Astrocyte of the spinal cord (primary cell): ENCODE data around the gene PAX1.

Experiments used
- DNase-seq: peaks from one replicate; pipeline ENCODE4 v3.0.0; 2011; ENCODE audit warnings: low read depth, low spot score
- H3K4me3 ChIP-seq: 2 replicates; pipeline ENCODE4 v1.5.1; 2011; ENCODE audit warnings: low read depth, mild to moderate bottlenecking, low read length, moderate library complexity
- in situ Hi-C: cut with HindIII; loops from 2 replicates; pipeline ENCODE4 v1.10.0; 2017; ENCODE audit warnings: low sequenced_read_pairs
- TF ChIP-seq, protein P1 (sequence below): IDR thresholded peaks from 2 replicates; pipeline ENCODE4 v1.5.1; 2012; ENCODE audit warnings: low read depth, mild to moderate bottlenecking, low read length, inconsistent platforms

The PAX1 gene

DNA sequence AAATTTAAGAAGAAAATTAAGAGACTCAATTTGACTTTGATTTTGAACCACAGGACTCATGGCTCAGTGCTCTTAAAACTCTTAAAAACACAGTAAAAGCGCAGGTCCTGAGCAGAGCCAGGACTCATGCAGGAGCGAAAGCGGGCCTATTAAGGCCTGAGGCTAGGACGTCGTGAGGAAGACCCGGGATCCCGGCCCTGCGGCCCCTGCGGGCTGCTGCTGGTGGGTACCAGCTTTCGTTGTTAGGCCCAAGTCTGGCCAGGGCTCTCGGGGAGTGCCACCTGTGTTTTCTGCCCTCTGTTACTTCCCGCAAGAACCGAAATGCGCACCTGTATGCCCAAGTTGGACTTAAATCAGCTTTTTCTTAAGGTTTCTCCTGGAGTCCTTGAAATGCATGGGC, 3.4 kb upstream of the PAX1 start:
- TF ChIP-seq, protein P1, sequence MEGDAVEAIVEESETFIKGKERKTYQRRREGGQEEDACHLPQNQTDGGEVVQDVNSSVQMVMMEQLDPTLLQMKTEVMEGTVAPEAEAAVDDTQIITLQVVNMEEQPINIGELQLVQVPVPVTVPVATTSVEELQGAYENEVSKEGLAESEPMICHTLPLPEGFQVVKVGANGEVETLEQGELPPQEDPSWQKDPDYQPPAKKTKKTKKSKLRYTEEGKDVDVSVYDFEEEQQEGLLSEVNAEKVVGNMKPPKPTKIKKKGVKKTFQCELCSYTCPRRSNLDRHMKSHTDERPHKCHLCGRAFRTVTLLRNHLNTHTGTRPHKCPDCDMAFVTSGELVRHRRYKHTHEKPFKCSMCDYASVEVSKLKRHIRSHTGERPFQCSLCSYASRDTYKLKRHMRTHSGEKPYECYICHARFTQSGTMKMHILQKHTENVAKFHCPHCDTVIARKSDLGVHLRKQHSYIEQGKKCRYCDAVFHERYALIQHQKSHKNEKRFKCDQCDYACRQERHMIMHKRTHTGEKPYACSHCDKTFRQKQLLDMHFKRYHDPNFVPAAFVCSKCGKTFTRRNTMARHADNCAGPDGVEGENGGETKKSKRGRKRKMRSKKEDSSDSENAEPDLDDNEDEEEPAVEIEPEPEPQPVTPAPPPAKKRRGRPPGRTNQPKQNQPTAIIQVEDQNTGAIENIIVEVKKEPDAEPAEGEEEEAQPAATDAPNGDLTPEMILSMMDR = no peak
- DNase-seq = no peak
- in situ Hi-C loops = no loop called here

DNA sequence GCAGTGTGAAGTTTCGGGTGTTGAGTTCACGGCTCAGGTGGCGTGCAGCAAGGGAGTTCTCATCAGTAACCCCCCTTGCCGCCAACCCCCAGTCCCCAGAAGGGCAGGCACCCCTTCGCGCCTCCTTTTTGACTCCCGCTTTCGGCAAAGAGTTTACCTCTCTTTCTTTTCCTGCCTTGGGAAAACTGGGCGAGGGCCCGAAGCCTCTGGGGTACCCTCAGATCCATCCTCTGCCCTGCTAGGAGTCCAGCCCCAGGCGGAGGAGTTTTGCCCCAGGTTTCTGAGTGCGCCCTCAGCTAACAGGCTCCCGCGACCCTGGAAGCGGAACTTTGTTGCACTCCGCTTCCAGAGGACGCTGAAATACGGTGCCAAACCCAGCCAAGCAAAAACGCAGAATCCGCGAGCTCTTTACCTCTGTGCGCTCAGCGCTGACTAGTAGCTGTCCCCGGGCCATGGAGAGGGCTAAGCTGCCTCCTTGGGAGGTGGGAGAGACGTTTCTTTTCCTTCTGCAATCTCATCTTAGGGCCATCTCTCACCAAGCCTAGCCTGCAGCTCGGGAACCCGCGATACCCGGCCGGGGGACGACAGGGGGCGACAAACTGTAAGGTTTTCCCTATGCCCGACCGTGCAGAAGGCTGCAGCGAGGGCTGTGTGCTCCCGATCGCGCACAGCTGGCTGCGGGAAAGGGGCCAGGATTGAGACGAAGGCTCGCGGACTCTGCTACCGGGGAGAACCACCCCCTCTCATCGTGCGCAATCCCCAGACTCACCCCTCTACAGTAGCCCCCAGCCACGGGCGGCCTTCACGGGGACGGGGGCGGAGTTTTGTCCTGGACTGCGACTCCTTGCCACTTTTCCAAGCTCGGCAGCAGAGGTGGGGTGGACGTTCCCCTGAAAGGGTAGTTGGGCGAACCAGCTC, 2.7 kb upstream of the PAX1 start:
- in situ Hi-C loops = no loop called here
- TF ChIP-seq, protein P1 = peak; percentile 46
- H3K4me3 ChIP-seq = no peak overlapping the region
- DNase-seq = peak; percentile 2

More for the DNA sequence above, 3.4 kb upstream of the PAX1 start:
- H3K4me3 ChIP-seq = no peak overlapping the region

DNA sequence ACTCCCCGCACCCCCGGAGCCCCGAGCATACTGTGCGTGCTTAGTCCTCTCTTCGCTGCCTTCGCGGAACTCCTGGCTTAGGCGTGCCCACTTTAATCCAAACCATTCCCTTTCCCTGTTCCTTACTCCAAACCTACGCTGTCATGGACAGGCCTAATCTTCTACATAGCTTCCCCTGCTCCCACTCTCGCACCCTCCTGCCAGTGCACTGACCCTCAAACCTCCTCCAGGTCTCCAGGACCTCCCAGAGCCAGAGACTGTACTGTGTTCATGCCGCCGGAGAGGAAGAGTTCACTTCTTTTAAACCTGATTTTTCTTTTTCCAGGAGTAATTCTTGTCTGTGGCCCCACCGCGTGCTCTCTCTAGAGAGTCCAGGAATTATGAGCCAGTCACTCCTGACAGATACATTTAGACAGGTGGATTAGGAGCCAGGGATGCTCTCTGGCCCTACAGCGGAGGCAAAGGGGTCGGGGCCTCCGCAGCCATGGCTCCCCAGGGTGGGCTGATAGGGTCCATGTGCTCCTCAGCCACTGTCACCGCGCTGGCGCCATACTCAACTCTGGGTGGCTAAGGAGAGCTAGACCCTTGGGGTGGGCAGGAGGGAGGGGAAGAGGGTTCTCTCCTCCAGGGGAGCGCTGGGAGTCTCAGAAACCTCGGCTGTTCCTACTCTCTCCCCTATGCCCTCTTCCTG, 1.6 kb upstream of the PAX1 start:
- TF ChIP-seq, protein P1 = no peak
- H3K4me3 ChIP-seq = no peak overlapping the region
- in situ Hi-C loops = no loop called here
- DNase-seq = no peak

DNA sequence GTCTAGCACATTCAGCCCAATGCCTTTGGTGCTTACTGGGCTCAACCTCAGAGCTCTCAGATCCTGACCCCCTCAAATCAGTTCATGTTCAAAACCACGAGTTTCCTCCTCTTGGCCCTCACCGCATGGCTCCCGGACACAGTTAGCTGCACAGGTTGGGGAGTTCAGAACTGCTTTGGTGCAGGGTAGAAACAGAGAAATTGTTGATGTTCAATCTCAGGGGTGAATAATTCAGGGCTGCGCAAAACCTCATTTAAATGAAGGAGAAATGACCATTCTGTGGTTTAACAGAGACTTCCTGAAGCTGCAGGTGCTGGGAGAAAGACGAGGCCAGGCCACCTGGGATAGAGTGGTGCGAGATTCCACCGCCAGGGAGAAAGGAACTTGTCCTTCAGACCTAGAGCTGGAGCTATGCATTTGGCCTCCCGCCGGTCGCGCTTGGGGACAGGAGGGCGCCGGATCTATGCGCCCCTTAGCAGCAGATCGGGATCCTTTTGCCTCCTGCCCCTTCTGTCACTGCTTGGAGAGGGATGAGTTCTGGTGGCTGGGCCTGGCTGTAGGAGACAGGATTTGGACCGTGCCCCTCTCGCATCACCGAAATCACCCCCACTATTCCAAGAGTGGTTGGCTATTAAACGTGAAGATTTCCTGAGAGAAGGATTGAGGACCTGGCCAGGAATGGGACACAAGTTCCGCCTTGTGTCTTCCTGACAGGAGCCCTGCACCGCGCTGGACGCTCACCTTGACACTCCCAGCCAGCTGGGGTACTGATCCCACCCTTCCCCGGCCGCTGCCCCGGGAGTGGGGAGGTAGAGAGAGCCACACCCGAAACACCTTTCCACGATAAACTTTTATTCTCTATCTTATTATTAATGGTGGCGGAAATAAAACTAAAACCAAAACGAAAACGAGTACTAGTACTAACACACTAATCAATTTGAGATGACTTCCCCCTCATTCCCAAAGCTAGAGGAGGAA, 767 bp upstream of the PAX1 start:
- TF ChIP-seq, protein P1 = no peak
- DNase-seq = no peak
- in situ Hi-C loops = no loop called here
- no peak overlapping the region for H3K4me3 ChIP-seq

DNA sequence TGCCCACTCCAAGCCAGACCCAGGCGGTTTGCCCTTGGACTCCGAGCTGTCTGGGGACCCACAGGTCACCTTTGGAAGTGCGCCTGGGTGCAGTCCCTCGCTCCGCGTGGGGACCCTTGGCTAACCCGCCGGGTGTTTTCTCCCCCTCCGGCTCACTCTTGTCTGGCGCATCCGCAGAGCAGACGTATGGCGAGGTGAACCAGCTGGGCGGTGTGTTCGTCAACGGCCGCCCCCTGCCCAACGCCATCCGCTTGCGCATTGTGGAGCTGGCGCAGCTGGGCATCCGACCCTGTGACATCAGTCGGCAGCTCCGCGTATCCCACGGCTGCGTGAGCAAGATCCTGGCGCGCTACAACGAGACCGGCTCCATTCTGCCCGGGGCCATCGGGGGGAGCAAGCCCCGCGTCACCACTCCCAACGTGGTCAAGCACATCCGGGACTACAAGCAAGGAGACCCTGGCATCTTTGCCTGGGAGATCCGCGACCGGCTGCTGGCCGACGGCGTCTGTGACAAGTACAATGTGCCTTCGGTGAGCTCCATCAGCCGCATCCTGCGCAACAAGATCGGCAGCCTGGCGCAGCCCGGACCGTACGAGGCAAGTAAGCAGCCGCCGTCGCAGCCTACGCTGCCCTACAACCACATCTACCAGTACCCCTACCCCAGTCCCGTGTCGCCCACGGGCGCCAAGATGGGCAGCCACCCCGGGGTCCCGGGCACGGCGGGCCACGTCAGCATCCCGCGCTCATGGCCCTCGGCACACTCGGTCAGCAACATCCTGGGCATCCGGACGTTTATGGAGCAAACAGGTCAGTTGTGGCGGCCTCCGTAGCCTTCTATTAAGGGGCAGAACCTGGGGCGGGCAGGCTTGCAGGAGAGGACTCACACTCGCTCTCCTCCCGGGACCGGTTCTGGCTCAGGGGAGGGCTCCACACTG, 1.1 kb downstream of the PAX1 start:
- no peak overlapping the region for H3K4me3 ChIP-seq
- in situ Hi-C loops = no loop called here
- DNase-seq = no peak
- TF ChIP-seq, protein P1 = no peak
